Activated gamma-delta T cell treated with Interleukin-2 at 50 U/mL for 16 hours (primary cell): ENCODE data around the gene RAB1A.

ENCODE experiments used
- DNase-seq: peaks from one replicate; pipeline ENCODE4 v3.0.0-alpha.2; 2020

Gene RAB1A

DNA sequence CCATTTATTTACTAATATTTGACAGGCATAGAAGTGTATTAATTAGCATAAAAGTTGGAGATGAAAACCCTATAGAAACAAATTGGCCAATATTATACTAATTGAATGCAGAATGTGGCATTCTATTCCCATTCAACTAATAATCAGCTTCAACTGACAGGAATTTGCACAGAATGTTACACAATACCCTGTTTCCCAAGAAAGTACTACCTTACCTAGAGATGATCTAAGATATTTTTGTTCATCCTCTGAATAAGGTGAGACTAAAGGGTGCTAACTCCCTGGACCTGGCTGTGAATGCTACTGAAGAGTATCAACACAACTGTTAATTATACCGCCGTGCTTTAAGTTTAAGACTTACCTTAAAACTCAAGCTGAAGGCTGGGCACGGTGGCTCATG, 44.8 kb downstream of the RAB1A start:
- no peak for DNase-seq

DNA sequence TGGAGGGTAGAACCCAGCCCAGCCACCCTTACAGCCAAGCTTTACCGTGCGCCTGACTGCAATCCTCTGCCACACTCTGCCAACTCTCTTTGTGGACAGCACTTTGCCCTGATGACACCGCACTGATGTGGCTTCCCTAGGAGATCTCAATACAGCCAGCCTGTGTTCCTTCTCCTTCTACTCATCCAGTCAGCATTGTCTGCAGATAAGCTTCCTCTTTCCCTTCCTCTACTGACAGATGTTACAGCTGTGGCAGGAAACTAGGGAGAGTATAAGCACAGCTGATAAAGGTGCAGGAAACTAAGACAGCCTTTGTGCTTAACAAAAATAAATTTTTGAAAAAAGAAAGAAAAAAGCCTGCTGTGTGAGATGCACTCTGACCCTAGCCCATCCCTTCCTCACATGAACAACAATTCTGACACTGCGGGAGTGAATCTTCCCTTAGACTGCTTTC, 48.6 kb downstream of the RAB1A start:
- DNase-seq: no peak

DNA sequence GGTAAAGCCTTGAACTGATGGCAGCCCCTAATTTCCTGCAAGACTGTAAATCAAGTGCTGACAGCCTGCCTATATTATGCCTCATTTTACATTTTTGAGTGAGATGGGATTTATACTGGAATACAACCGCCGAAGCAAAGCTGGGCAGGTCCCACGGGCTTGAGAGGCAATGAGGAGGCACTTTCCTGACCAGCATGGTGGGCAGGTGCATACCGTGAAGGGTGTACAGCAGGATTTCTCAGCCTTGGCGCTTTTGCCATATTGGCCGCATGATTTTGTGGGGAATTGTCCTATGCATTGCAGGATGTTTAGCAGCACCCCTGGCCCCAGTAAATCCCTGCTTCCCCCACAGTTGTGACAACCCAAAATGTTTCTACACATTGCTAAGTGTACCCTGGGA, 50.9 kb downstream of the RAB1A start:
- no peak for DNase-seq

DNA sequence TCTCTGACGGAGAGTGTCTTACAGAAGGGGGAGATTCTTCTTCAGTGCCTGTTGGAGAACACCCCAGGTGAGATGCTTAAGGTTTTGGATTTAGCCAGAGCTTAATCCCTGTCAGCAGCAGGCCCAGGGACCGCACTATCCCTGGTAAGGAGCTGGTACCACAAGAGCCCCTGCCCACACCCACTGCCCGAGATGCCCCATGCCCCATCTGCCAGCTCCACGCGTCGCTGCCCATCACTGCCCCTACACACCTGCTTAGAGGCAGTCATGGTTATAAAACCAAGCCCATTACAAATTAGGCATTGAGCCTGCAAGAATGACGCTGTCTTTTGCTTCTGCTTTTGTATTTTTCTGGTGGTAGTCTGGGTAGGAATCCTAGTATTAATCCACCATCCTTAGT, 52.0 kb downstream of the RAB1A start:
- no peak for DNase-seq

DNA sequence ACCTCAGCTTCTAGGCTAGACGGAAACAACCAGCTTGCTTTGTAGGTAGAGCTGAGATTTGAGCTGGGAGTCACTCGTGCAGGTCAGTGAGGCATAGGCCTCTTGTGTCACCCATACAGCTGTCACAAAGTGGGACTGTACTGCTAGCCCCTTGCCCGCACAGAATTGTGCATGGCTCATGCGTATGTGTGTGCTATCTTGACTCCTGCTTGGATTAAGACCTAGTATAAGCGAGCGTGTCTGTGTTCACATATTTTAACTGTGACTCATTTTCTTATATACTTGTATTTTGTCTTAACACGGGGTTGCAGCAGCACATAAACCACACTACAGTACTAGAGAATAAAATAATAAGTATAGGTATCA, 53.6 kb downstream of the RAB1A start:
- DNase-seq: no peak

DNA sequence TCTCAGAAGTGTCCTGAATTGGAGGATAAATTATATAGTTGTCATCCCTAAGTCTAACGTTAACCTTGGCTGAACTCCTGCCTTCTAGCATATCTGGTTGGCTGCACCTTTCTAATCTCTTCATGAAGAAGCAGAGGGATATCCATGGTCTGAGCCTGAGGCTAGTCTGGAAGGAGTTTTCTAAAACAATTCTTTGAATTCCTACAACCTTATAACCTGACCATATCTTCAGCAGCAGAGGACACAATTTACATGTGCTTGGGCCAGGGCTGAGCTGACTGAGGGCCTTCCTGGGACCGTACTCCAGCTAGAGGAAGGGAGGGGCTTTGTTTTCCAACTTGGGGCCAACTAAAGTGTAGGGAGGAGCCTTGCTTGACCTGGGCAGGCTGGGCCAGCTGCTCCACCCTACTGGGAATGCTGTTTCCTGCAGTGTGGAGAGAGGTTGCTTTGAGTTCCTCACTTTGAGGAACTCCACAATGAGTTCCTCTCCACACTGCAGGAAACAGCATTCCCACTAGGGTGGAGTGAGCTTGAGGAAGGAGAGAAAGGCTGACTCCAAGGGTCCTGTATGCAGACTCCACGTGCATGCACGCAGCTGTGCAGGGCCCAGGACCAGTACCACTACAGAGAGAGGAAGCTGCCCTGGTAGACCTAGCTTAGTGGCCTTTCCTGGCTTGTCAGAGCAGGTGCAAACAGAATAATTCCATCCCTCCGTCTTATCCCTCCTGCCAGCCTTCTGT, 54.1 kb downstream of the RAB1A start:
- no peak for DNase-seq

DNA sequence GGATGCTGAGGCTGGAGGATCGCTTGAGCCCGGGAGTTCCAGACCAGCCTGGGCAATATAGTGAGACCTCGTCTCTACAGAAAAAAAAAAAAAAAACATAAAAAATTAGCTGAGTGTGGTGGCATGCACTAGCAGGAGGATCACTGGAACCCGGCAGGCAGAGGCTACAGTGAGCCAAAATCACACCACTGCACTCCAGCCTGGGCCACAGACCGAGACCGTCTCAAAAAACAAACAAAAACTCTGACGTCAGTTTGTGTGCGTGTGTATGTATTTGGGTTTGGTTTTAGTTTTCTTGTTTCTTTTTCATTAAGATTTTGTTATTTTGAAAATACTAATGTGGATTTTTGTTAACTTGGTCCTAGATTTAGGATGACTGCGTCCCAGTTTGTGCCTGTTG, 54.7 kb downstream of the RAB1A start:
- no peak for DNase-seq

DNA sequence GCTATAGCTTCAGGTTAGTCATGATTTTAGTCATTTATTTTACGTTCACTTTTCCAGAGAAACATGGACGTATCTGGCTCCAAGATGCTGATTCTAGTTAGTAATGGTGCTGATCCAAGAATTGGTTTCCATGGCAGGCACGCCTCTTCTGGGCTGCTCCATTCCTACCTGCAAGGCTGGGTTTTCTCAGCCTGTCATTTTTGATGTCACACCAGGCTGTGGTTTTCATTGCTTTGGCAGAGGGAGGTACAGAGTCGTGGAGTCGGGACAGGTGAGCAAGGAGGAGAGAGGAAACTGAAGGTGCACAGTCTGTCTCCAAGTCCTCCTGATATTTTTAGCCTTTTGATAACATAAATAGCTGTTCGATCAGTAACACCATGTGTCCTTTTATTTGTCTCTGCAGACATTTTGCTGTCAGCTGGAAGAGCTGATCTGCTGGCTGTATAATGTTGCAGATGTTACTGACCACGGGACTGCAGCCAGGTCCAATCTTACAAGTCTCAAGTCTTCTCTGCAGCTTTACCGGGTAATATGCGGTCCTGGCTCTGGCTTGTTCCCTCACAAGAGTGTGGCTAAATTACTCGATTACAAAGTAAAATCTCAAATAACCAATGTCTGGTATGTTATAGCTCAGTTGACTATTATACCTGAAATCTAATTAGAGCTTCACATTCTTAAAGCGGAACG, 55.9 kb downstream of the RAB1A start:
- no peak for DNase-seq

DNA sequence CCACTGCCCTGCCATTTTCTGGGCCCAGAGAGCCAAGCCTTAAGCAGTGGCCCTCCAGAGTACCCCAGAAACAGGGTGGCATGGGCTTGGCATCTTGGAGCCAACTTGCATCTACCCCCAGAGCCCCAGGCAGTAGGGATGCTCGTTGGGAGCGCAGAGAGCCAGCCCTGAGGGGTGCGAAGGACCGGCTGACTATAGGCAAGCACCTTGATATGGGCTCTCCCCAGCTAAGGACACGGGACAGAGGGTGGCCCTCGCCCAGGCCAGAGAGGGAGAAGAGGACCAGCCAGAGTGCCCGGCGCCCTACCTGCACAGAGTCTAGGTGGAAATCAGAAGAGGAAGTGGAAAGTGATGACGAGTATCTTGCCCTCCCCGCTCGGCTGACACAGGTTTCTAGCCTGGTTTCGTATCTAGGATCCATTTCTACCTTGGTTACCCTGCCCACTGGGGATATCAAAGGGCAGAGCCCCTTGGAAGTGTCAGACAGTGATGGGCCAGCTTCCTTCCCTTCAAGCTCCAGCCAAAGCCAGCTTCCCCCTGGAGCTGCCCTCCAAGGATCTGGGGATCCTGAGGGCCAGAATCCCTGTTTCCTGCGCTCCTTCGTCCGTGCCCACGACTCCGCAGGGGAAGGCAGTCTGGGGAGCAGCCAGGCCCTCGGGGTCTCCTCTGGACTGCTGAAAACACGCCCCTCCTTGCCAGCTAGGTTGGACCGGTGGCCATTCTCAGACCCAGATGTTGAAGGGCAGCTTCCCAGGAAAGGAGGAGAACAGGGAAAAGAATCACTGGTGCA, 57.5 kb downstream of the RAB1A start:
- DNase-seq: no peak

DNA sequence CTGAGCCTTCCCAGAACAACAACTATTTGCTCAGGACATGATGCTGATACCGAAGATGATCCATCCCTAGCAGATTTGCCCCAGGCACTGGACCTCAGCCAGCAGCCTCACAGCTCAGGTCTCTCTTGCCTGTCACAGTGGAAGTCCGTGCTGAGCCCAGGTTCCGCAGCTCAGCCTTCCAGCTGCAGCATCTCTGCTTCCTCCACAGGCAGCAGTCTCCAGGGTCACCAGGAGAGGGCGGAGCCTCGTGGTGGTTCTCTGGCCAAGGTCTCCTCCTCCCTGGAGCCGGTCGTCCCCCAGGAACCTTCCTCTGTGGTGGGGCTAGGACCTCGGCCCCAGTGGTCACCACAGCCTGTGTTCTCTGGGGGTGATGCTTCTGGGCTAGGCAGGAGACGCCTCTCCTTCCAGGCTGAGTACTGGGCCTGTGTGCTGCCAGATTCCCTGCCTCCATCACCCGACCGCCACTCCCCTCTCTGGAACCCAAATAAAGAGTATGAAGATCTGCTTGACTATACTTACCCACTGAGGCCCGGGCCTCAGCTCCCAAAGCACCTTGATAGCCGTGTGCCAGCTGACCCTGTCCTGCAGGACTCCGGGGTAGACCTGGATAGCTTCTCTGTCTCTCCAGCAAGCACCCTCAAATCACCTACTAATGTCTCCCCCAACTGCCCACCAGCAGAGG, 58.3 kb downstream of the RAB1A start:
- DNase-seq: no peak

DNA sequence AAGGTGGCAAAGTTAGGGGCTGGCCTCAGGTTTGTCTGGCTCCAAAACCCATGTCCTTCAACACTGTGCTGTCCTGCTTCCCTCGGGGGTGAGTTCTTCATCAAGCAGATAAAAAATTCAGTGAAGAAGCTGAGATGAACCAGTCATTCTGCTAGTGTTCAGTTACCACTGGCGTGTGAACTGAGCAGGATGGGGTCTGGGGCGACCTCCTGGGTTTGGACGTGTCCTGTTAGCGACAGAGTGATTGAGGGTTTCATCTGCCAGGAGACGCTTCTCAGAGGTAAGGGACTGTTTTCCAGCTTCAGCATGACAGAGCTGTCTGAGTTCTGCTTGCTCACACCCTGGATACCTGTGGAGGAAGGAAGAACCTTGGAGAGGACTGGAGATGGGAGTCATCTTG, 59.0 kb downstream of the RAB1A start:
- DNase-seq: no peak

DNA sequence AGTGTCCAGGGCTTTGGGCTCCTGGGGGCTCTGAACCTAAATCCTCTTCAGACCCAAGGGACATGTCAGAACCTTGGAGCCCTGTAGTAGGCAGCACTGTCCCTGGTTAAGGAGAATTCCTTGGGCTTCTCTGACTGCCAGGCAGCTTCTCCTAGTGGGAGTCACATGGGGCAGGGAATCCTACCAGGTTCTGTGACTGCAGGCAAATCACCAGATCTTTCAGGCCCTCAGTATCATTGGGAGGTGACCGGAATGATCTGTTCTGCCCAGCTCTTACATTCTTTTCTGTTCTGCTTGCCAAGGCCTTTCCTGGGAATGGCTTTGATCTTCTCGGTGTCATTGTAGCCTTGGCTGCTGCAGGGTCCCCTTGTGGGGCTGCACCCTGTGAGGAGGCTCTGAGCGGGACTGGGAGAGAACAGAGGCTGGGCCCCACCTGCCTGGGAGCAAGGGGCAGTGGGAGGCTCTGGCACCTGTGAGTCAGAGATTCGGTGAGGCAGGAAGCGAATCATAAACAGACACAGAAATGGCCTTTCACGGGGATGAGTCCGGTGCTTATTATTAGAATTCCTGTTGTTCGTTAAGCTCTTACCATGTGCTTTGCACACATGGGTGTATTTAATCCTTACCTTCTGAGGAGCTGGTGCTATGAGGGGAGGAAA, 59.6 kb downstream of the RAB1A start:
- no peak for DNase-seq

DNA sequence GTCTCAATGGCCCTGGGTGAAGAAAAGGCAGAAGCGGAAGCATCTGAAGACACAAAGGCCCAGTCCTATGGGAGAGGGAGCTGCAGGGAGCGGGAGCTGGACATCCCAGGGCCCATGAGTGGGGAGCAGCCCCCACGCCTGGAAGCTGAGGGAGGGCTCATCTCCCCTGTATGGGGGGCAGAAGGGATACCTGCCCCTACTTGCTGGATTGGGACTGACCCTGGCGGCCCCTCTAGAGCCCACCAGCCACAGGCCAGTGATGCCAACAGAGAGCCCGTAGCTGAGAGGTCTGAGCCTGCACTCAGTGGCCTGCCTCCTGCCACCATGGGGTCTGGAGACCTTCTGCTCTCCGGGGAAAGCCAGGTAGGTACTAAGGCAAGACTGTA, 60.5 kb downstream of the RAB1A start:
- no peak for DNase-seq

DNA sequence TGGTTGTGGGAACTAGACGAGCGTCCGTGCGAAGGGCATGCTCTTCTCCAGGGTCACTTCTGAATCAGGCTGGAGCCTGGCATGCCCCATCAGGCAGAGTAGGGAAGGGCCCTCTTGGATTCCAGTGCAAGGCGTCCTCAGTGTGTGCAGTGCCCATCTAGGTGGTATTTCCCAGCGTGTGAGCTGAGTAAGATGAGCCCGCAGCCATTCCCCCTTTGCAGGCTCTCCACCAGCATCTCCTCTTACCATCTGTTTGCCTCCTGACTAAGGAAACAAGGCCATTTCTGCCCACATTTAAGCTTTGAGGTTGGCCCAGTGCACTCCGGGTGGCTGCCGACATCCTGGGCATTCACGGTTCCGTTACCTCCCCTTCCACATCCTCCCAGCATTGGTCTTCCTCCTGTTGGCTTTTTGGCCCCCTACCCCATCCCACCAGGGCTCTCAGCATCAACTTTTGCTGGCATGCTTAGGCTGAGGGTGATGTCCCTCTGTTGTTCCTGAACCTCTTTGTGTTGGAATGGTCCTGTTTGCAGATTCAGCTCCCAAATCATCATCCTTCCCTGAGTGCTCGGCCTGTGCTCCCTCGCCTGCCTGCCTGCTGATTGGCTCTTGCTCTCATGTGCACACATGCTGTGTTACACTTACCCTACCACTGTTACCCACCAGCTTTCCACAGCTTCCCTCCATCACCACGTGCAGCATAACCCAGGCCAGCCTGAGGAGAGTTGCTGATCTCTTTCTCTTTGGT, 61.9 kb downstream of the RAB1A start:
- no peak for DNase-seq

DNA sequence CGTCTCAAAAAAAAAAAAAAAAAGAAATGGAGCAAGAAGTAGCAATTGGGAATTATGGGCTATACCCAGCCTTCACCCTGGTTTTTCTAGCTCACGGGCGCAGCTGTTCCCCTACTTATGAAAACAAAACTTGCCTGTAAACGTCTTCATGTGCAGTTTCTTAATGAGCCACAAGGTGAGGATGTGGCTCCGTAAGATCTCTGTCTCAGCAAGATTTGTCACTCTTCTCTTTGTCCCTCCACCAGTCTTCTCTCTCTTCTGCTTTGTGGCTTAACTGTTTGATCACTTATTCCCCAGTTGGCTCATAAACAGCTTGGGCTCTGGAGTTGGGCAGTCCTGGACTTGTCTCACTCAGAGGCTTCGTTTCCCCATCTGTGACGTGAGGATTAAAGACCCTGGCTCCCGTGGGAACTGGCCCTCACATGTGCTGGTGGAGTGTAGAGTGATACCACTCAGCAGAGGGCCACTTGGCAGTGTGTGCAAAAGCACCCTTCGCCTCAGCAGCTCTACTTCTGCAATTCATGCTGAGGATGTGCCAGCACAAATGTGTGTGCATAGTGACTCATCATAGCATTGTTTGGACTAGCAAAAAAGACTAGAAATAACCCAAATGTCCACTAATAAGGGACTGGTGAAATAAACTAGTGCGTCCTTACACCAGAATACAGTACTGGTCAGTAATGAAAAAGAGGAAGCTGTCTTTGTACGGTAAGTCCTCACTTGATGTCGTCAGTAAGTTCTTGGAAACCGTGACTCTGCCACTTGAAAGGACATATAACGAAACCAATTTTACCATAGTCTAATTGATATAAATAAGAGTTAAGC, 65.0 kb downstream of the RAB1A start:
- DNase-seq: peak; percentile 17

DNA sequence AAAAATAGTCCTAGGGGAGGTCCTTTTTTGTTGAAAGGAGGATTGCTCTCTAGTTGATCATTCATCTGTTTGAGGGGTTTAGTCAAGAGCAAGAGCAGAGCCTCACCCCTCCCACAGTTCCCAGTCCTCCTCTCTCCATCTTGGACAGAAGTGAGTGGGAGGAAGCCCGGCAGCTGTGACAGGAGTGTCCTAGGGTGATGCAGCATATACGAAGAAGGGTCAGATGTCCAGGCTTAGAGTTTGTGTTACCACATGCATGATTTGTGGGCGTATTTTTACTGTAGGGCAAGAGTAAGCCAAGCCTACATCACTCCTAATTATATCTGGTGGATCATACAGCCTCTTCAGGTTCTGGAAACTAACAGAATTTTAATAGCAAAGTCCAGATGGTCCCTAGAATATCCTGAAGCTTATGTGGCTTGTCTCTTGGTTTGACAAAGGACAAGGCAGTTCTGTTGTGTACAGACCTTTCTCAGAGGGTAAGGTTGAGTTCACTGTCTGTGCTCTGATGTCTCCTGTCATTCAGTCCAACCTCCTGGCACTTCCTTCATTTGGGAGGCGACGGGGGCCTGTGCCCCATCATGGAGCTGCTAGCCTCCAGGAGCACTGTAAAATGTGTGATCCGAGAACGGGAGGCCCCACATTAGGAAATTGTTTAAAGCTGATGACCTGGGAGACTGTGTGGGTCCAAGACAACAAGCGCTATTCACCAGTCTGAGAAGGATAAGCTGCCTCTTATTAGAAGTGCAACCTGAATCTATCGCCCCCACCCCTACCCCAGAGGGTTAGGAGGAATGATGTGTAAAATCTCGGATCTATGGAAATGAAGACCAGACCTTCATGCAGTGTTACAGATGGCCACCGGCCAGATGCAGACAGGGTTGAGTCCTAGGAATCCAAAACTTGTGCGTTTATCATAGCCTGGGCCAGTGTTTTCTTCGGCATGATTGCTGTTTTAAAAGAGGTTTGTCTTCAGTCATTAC, 66.8 kb downstream of the RAB1A start:
- no peak for DNase-seq

DNA sequence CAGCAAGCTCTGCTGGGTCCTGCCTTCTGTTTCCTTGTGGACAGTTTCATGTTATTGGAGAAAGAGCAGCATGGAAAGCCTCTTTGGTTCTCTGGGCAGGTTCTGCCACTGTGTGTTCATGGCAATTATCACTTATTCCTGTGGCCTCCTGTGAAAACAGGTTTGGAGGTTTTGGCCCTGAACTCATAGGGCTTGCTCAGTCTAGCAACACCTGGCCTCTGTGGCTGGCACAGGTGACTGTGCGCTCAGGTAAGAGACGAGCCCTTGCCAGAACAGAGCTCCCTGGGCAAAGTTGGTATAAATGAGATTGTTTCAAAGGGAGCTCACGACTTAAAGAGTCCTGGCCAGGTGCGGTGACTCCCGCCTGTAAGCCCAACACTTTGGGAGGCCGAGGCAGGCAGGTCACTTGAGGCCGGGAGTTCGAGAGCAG, 68.0 kb downstream of the RAB1A start:
- no peak for DNase-seq

DNA sequence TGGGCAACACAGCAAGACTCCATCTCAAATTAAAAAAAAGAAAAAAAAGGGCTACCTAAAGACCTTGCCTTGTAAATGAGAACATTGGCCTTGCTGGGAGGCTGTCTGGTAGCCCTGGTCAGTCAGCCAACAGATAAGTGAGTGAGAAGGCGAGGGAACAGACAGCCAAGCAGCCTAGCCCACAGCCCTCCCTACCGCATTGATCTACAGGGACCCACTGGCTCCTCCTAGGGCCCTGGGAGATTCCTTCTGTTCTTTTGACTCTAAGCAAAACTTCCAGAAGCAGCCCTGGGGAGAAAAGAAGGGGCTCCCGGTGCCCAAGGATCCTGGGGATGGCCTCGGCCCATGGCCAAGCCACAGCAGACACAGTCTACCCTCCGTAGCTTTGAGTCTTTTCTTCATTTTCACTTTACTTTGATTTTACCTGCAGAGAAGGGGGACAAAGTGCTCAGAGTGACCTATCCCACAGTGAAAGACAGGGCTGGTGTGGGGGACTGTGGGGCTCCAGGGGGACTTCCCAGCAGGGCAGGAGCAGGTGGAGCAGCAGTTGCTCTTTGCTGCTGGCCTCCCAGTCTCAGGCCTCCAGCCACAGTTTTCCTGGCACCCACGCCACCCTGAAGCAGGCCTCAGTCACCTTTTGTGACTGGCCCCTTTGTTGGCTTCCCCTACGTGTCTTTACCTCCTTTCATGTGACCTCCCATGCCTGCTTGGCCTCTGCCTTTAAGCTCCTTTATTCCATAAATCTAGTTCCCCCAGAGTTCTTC, 68.6 kb downstream of the RAB1A start:
- DNase-seq: no peak

DNA sequence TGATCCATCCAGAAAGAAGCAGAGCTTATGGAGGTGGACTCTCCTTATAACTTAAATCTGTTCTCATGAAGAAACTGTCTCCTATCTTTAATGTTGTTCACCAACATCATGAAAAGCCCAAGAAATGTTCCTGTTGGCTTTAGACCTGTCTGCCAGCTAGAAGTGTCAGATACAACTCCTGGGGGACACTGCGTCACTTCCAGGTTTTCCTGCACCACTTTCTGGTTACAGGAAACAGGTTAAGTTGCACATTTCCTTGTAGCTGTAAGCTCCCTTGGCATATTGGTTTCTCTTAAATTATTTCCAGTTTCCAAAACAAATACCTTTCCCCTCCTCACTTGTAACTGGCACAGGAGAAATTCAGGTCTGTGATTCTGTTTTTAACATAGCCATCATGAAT, 70.8 kb downstream of the RAB1A start:
- no peak for DNase-seq
